Neural cell (in vitro differentiated cells): ENCODE measurements around the gene ATP1B1.

Experiments used
- CTCF ChIP-seq: fragments of 450-650 bp; IDR thresholded peaks from 2 replicates; pipeline ENCODE4 v1.5.1; 2014; ENCODE audit warnings: antibody characterized with exemption, mild to moderate bottlenecking, moderate library complexity; ENCODE audit not compliant: poor library complexity, severe bottlenecking
- POLR2AphosphoS5 ChIP-seq: IDR thresholded peaks from 2 replicates; pipeline ENCODE4 v1.6.1; 2012

GRCh38 chr1:169132512-169133227 is 26.2 kb downstream of the ATP1B1 start:
- TF ChIP-seq CTCF (no peak), POLR2AphosphoS5 (no peak)
